KMS-11 (cell line): Measurements from ENCODE around the gene RPL13.

Experiments
- H2AFZ ChIP-seq: fragments of 200-600 bp; sonication (generic); 2 replicates; pipeline ENCODE4 v1.6.1; 2016; ENCODE audit warnings: antibody characterized with exemption, mixed run types, low read depth
- H3K27ac ChIP-seq: fragments of 200-600 bp; sonication (generic); 2 replicates; pipeline ENCODE4 v1.6.1; 2016; ENCODE audit warnings: mild to moderate bottlenecking, mixed run types
- H3K27me3 ChIP-seq: fragments of 200-600 bp; sonication (generic); 2 replicates; pipeline ENCODE4 v1.6.1; 2017; ENCODE audit warnings: mild to moderate bottlenecking, low read depth, mixed run types, moderate library complexity; ENCODE audit not compliant: insufficient read depth
- H3K36me3 ChIP-seq: fragments of 200-600 bp; sonication (generic); 2 replicates; pipeline ENCODE4 v1.6.1; 2017; ENCODE audit warnings: mild to moderate bottlenecking, mixed run types; ENCODE audit not compliant: insufficient read depth
- H3K4me1 ChIP-seq: fragments of 200-600 bp; sonication (generic); 2 replicates; pipeline ENCODE4 v1.6.1; 2016; ENCODE audit warnings: mild to moderate bottlenecking, low read depth, mixed run types; ENCODE audit not compliant: poor library complexity, severe bottlenecking
- H3K4me2 ChIP-seq: fragments of 200-600 bp; sonication (generic); 2 replicates; pipeline ENCODE4 v1.7.0; 2016; ENCODE audit warnings: mild to moderate bottlenecking, mixed run types
- H3K4me3 ChIP-seq: fragments of 200-600 bp; sonication (generic); IDR thresholded peaks from 2 replicates; pipeline ENCODE4 v1.6.1; 2017; ENCODE audit warnings: low read depth, low read length, mixed read lengths; ENCODE audit not compliant: insufficient read depth
- H3K79me2 ChIP-seq: fragments of 200-600 bp; sonication (generic); 2 replicates; pipeline ENCODE4 v1.6.1; 2016; ENCODE audit warnings: low read depth, mixed run types; ENCODE audit not compliant: insufficient read depth
- H3K9ac ChIP-seq: fragments of 200-600 bp; sonication (generic); 2 replicates; pipeline ENCODE4 v1.6.1; 2016; ENCODE audit warnings: mild to moderate bottlenecking, mixed run types
- H4K20me1 ChIP-seq: fragments of 200-600 bp; sonication (generic); 2 replicates; pipeline ENCODE4 v1.6.1; 2016; ENCODE audit warnings: mild to moderate bottlenecking, mixed run types; ENCODE audit not compliant: insufficient read depth
- TF ChIP-seq, protein P1 (sequence below): fragments of 200-600 bp; sonication (generic); conservative IDR thresholded peaks from 2 replicates; pipeline ENCODE4 v1.6.1; 2017; ENCODE audit warnings: low read depth, mild to moderate bottlenecking, antibody characterized with exemption, low read length, moderate library complexity, mixed read lengths

The RPL13 gene

GRCh38 chr16:89555265-89555664 lies 5.2 kb upstream of the RPL13 start:
- TF ChIP-seq, protein P1, sequence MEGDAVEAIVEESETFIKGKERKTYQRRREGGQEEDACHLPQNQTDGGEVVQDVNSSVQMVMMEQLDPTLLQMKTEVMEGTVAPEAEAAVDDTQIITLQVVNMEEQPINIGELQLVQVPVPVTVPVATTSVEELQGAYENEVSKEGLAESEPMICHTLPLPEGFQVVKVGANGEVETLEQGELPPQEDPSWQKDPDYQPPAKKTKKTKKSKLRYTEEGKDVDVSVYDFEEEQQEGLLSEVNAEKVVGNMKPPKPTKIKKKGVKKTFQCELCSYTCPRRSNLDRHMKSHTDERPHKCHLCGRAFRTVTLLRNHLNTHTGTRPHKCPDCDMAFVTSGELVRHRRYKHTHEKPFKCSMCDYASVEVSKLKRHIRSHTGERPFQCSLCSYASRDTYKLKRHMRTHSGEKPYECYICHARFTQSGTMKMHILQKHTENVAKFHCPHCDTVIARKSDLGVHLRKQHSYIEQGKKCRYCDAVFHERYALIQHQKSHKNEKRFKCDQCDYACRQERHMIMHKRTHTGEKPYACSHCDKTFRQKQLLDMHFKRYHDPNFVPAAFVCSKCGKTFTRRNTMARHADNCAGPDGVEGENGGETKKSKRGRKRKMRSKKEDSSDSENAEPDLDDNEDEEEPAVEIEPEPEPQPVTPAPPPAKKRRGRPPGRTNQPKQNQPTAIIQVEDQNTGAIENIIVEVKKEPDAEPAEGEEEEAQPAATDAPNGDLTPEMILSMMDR, result no peak
- H3K4me3 ChIP-seq, result no peak overlapping the region
- no peaks in the 10 kb centered on the region for H3K27me3 ChIP-seq
- H3K27ac ChIP-seq, result no peak overlapping the region
- H3K4me1 ChIP-seq, result no peaks in the 10 kb centered on the region
- H4K20me1 ChIP-seq, result no peaks in the 10 kb centered on the region
- H3K36me3 ChIP-seq, result no peaks in the 10 kb centered on the region
- H3K79me2 ChIP-seq, result 0 out of 2 replicates have a peak, but pooled peaks cover 5% of the 10 kb centered on the region
- no peak overlapping the region for H3K4me2 ChIP-seq
- H2AFZ ChIP-seq, result no peak overlapping the region
- H3K9ac ChIP-seq, result no peak overlapping the region

GRCh38 chr16:89555780-89556179 lies 4.7 kb upstream of the RPL13 start:
- Histone ChIP-seq H3K4me1 (no peaks in the 10 kb centered on the region), H3K4me2 (no peak overlapping the region), H3K36me3 (no peaks in the 10 kb centered on the region), H3K9ac (no peak overlapping the region), H2AFZ (no peak overlapping the region), H4K20me1 (no peaks in the 10 kb centered on the region), H3K27me3 (no peaks in the 10 kb centered on the region), H3K79me2 (peaks cover 8% of the 10 kb centered on the region), H3K4me3 (no peak overlapping the region), H3K27ac (no peak overlapping the region)
- TF ChIP-seq, protein P1, result no peak

DNA sequence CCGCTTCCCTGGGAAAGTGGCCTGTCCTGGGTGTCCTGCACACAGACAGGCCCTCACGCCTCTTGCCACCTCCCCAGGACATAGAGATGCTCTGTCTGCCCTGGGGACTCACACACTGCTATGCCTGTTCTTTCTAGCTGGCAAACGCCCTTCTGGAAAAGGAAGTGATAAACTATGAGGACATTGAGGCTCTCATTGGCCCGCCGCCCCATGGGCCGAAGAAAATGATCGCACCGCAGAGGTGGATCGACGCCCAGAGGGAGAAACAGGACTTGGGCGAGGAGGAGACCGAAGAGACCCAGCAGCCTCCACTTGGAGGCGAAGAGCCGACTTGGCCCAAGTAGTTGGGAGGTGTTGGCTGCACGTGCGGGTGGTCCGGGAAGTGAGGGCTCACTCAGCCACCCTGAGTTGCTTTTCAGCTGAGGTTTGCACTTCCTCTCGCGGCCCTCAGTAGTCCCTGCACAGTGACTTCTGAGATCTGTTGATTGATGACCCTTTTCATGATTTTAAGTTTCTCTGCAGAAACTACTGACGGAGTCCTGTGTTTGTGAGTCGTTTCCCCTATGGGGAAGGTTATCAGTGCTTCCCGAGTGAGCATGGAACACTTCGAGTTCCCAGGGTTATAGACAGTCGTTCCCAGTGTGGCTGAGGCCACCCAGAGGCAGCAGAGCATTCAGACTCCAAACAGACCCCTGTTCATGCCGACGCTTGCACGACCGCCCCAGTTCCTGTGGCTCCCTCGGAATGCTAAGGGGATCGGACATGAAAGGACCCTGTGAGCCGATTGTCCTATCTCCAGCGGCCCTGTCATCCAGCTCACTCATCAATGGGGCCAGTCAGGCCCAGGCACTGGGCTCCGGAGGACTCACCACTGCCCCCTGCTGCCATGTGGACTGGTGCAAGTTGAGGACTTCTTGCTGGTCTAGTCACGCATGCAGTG lies 3.5 kb upstream of the RPL13 start:
- TF ChIP-seq, protein P1, result peak; percentile 87
- Histone ChIP-seq H4K20me1 (peaks cover 6% of the 10 kb centered on the region), H3K4me3 (no peak overlapping the region), H3K27me3 (no peaks in the 10 kb centered on the region), H3K36me3 (peaks cover 5% of the 10 kb centered on the region; the same call in 1 of the 2 replicates), H3K79me2 (peaks cover 20% of the 10 kb centered on the region), H3K27ac (no peak overlapping the region), H2AFZ (no peak overlapping the region), H3K9ac (no peak overlapping the region), H3K4me1 (peaks cover 3% of the 10 kb centered on the region), H3K4me2 (no peak overlapping the region)

- H3K4me1 ChIP-seq, result peaks cover 12% of the 10 kb centered on the region
- no peak overlapping the region for H2AFZ ChIP-seq
- H3K9ac ChIP-seq, result no peak overlapping the region
- H3K27me3 ChIP-seq, result no peaks in the 10 kb centered on the region
- H4K20me1 ChIP-seq, result peaks cover 14% of the 10 kb centered on the region
- peaks cover 29% of the 10 kb centered on the region for H3K79me2 ChIP-seq
- TF ChIP-seq, protein P1, result peak; percentile 27; the same call in 1 of the 2 replicates
- no peak overlapping the region for H3K4me2 ChIP-seq
- no peak overlapping the region for H3K4me3 ChIP-seq
- H3K27ac ChIP-seq, result no peak overlapping the region
- peaks cover 14% of the 10 kb centered on the region; the same call in 1 of the 2 replicates for H3K36me3 ChIP-seq
Observed at GRCh38 chr16:89557690-89558490, 2.6 kb upstream of the RPL13 start.
